ENCODE results near the gene PKIB.
"Not testable (repeated sequence)": the region's sequence is repeated elsewhere in the genome, so short reads cannot be mapped to it uniquely, and the experiment has no call there.

The PKIB gene

DNA sequence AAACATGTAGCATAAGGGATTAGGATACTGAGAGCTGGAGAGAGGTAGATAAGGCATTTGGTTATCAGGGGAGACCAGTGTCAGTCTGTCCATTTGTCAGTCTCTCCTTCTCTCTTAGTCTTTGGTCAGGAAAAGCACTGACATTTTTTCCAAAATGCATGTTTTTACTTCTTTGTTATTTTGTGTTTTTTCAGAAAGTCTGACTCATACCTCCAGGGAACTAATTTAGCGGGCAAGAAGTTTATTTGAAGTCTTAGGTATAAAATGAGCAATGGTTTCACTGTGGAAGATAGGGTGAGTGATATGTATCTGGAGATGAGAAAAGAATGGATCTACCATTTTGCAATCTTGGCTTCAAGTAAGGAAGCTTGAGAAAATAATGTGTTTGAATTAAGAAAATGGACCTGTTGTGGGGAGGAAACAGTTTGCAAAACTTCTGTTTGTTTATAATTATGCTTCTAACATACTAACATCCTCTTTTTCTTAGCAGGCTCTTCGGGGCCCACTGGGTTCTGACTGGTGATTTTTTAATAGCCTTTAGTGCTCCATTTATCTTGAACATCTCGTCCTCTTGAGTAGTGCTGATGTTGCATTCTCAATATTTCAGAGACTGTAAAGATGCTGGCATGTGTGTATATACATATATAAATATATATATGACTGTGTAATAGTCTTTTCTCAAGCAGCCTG is 102.4 kb downstream of the PKIB start:
- no peak for DNase-seq

DNA sequence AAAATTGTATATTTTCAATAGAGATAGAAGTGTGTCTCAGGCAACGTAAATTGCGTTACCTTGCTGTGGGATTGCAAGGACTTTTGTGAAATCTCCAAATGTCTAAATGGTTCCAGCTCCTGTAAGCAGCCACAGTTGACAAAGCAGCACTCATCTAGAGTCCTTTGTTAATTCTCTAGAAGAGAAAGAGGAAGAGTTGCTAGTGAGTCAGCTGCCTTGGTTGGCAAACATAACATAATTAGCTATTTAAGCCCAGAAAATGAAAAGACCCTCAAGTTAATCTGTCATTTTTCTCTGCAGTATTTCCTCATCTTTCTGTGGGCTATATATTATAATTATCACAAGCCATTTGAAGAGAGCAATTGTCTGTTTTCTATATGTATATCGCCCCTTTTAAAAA is 102.9 kb downstream of the PKIB start:
- peak; percentile 66 for DNase-seq

DNA sequence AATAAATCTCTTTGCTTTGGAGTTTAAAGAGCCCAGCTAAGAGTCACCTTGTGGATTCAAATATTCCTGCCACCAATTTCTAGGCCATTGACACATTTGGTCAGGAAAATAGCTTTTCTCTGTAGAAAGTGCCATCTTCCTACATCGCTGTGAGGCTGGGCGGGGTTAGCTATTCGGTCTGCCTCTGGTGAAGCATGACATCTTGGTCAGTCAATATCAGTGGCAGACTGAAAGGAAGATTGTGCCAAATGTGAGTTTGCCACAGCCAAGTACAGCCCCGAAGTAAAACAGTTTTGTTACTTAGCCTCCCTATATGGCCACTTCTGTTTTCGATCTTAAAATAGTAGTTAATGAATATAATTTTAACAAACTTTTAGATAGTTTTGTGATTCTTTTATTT is 103.9 kb downstream of the PKIB start:
- no peak for DNase-seq

DNA sequence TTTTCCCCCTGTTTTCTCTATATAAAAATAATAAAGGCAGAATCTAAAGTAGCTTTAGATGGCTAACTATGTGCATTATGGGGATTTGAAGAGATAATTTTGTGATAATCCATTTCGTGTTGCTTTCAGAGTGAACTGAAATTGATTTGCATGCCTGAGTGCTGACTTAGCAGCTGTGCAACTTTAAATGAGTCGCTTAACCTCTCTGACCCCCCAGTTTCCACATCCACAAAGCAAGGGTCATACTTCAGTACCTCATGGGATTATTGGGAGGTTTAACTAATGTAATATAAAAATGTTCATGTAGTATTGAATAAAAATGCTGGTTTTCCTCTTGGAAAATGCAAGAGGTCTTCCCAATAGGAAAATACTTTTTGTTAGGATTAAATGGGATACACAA is 105.5 kb downstream of the PKIB start:
- no peak for DNase-seq

DNA sequence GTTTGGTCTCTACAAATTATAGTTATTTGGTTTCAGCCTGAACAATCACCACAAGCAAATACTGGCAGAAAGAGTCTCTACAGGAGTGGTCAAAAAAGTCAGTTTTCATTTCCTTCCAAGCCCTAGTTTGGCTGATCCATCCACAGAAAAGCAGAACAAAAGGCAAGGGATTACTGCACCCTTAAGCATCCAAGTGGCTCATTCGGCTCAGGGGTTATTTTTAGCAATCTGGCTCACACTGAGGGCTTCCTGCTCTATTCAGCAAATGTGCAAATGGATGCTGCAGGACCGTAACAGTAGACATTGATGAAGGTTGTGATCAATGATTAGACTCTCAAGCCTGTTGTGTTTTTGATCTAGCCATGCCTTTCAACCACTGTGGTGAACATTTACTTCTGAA is 107.1 kb downstream of the PKIB start:
- DNase-seq, result peak; percentile 44

DNA sequence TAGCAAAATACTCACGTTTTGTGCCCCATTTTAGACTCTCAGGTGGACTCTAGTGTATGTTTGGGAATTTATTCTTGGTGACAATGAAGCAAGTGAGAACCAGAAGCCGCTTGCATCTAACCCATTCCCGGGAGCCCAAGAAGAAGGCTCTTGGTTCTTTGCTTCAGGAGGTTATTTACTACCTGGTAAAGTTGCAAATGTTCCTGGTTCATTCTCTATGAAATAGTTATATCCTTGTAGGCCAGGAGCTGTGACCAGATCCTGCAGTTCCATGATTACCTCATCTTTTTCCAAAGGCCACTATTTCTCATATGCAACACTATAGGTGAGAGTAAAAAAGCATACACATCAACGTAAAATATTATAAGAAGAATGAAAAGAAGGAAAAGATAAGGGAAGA is 108.4 kb downstream of the PKIB start:
- no peak for DNase-seq

DNA sequence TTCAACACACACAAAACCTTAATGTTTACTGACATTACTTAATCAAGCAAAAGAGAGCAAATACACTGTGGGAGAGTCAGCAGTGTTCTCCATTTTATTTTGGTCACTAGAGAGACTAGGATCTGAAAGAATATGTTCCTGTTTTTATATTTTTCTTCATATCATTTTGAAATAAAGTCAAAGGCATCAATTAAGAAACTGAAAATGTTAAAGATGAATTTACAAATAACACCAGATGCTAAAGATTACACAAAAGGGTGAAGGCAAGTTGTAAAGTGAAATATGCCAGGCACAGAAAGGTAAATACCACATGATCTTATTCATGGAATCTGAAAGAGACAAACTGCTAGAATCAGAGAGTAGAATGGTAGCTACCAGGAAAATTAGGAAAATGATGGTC is 109.0 kb downstream of the PKIB start:
- DNase-seq, result no peak

DNA sequence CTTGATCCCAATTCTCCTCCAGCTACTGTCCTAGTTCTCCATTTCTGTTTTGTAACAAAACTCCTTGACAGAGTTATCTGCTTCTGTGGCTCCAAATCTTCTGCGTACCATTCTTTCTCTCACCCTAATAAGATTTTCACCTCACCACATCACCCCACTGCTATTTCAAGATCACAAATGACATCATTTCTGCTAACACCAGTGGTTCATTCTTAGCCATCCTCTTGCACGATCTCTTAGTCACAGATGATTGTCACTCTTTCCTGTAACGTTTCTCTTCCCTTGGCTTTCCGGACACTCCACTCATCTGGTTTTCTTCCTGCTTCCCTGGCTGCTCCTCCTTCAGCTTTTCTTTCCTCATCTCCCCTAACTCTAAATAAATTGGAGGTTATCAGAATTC is 112.5 kb downstream of the PKIB start:
- no peak for DNase-seq

DNA sequence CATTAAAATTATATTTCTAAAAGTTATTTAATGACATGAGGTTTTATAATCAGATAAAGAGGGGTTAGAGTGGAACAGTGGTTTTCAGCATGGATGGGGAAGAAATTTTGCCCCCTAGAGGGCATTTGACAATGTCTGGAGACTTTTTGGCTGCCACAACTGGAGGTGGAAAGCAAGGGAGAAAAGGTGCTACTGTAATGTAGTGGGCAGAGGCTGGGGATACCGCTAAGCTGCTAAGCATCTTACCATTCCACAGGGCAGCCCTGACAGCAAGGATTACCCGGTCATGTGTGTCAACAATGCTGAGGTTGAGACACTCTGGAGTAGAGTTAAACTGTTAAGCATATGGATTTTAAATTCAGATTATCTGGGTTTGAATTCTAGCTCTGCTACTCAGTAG is 116.4 kb downstream of the PKIB start:
- DNase-seq, result peak; percentile 25

DNA sequence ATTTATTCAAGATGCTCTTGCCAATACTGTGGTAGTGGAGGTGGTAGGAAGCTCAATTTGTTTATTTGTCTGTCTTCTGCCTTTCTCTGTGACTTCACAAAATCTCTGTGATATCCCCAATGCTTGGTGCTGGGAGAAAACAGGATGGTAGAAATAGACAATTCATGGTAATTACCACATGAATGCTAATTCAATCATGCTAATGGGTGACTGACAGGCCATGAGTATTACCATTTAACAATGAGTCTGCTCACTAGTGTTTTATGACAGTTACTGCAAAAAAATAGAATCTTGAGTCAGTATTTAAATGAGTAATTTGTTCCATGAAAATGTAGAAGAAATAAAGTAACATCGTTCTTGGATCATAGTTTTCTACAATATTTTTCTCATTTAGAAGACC is 117.0 kb downstream of the PKIB start:
- no peak for DNase-seq

DNA sequence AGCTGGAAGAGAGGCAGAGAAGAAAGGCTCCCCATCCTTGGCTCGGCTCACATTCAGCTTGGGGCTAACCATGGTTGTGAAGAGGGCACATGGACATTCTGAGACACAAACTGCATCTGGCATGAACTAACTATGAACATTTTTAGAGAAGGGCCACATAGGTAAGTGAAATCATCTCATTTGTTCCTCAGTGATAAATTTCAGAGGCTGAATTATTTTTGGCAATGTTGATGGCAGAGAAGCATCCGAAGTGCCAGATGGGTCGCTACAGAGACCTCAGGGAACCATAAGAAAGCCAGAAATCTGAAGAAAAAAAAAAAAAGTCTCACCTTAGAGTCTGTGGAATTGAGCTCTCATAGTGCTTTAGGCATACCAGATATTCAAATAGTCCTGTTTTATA is 120.1 kb downstream of the PKIB start:
- no peak for DNase-seq

DNA sequence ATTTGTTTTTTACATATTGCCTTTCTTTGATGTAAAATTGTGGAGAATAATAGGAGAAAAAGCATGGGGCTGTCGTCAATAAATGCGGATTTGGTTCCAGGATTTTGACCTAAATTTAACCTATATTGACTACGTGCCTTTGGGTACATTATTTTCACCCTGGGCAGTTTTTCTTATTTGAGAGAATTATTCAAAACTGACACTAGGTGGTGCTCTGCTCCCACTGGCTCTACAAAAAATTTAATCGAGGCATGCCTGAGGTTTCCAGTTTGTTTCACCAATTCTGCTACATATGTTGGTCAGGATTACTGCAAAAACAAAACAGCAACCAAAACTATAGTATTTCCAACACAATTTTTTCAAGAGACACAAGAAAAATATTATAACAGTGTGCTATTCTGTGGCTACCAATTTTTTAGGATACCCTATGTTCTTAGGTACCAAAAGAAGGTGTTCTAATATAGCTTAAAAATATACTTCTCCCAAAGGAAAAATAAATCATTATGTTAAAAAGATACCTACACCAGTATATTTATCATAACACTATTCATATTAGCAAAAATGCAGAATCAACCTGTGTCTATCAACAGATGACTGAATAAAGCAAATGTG is 120.7 kb downstream of the PKIB start:
- peak; percentile 45 for DNase-seq

DNA sequence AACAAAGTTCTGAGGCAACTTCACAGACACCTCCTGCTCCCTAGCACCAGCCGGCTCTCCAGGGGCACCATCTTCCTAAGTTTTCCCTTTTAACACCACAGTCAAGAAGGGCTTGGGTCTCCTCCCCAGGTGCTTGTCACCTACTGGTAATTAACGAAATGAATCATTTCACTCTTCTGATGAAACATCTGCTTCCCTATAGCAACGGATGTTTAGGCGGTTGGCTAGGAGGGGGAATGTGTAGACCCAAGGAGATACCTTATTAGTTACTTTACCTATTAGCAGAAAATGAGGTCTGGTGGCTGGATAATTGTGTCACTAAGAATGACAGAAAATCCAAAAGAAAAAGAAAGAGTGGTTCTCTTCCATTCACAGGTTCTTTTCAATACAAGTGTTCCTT is 123.1 kb downstream of the PKIB start:
- peak; percentile 33 for DNase-seq

DNA sequence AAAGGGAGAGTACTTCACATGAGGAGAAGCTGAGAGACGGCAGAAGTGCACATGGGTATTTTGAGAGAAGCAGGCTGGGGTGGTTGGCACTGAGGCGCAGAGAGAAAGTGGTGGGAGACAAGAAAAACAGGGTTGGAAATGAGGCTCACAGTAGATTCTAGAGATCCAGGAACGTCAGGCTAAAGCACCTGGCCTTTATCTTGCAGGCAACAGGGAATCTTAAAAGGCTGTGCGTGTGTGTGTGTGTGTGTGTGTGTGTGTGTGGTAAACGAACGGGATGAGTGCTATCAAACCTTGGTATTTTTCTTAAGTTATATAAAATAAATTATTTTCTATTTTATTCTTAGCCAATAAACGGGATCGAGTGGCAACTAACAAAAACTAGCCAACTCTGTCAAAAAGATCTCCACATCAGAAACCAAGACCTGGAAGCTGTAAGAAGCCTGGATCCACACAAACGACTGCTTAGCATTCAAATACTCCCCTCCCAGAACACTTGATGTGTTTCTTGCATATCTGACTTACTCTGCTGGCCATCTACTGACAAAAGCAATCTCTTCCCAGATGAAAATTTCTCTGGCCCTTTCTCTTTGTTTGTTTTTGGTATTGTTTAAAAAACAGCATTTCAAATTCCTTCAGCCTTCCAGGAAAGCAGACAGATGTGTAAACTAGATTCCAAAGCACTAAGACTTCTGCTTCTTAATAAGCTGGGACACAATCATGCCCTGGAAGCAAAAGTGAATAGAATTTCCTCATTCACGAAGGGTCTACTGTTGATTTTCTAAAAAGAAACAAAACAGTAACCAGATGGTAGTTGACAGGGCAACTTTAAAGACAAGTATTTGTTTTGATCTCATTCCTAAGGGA is 124.6 kb downstream of the PKIB start:
- no peak for DNase-seq

DNA sequence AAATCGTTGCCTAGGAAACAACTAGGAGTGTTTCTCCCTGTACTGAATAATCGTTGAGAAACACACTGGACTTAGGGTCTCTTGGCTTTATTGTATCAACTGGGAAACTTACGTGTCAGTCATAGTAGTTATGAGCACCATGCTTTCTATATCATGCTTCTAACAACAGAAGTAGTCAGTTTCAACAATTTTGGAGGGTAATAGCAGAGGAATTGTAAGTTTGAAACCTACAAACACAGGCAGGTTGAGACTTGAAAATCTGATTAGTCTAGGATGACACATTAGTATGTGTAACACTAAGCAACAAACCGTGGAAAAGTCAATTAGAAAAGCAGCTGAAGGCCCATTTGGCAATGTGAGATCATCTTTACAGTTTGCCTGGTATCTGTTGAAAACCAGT is 125.4 kb downstream of the PKIB start:
- peak; percentile 64 for DNase-seq

DNA sequence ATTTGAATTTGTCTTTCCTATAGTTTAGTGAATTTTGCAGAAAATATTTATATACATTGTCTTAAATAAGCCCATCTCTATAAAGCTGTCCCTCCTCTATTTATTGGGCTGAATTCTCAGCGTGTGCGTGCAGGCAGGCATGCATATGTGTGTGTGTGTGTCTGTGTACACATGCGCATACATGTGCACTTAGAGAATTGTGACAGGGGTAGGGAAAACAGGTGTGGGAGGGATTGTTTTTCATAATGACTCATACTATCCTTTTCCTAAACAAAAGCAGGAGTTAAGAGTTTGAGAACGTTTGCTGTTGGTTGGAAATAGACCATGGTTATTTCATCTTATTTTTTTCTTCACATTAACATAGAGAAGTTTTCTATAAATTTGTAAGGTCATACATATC is 126.0 kb downstream of the PKIB start:
- peak; percentile 26 for DNase-seq

DNA sequence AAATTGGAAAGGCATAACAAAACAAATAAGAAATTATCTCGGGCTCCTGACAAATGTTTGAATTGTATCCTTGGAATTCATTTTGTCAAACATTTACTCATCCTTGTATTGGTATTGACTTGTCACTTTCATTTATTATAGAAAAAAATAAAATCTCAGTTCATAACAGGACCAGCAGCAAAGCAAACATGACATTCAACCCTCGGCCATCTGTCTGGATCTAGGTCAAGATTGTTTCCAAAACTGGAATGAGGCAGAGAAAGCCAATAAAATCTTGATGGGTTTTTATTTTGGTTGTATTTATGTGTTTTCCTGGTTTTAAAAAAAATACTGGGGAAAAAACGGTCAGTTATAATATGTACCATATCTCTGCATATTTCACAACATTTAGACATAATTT is 126.4 kb downstream of the PKIB start:
- DNase-seq, result no peak

DNA sequence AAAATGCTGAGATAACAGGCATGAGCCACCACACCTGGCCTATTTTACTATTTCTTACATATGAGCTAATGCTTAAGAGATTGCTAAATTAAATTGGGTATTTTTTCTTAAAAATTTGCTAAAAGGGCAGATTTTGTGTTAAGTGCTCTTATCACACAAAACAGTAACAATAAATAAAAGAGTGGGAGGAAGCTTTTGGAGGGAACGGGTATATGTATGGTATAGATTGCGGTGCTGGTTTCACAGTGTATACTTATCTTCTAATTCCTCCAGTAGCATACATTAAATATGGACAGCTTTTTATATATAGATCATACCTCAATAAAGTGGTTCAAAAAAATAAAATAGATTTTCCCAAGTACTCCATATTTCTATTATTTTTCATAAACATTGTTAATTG is 129.9 kb downstream of the PKIB start:
- no peak for DNase-seq

DNA sequence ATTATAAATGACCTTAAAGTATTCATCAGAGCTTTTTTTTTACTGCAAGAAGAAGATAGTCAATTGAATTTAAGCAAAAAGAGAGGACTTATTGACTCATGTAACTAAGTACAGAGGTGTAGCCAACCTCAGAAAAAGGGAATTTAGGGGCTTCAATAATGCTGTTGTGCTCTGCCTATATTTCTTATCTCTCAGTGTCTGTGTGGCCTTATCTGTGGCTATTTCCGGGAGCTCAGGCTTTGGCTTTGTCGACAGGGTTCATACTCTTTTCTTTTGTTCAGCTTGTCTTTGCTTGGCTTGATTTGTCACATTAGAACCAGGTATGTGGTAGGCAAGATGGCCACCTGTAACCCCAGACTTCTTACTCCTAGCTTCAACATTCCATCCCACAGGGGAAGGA is 130.7 kb downstream of the PKIB start:
- no peak for DNase-seq

DNA sequence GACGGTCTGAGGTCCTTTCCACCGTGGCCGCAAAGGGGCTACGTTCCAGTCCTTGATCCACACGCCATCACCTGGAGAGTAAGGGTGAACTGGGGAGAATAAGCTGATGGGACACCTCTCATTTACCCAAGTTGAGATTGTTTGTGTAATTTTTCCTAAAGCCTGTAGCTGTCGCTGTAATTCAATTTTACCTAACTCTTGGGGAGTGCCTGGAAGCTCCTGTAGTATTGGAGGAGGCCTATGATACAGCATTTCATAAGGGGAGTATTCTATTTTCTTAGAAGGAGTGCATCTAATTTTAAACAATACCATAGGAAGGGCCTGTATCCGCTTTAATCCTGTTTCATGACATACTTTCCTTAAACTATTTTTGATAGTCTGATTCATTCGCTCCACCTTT is 134.0 kb downstream of the PKIB start:
- DNase-seq, result not testable (repeated sequence)

DNA sequence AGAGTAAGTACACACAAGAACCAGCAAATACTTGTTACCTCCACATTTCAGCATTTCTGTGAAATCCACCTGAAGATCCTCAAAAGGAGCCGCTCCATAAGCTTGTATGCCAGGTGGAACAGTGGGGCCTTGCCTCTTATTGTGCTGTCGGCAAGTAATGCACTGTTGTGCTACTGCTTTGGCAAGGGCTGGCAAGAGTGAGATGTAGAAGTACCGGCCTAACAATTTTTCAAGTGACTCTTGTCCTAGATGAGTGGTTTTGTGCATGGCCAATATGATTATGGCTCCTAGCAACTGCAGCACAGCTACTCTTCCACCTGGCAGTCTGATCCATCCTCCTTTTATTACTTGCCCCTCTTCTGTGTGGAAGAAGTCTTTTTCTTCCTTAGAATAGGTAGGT is 134.7 kb downstream of the PKIB start:
- DNase-seq, result peak; percentile 52

DNA sequence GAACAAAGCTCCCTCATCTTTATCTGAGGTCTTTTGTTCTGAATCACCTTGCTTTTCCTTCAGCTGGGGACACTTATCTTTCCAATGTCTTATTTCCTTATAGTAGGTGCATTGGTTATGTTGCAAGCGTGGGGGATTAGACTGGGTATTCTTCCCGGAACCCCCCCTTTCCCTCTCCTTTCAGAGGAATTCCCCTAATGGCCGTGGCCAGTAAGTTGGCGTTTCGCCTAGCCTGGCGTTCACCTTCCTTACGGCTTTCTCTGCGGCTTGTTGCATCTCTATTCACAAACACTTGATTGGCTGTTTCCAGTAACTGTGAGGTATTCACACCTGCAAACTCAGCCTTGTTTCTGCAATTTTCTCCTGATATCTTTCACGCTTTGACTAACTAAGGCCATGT is 136.5 kb downstream of the PKIB start:
- DNase-seq, result no peak

DNA sequence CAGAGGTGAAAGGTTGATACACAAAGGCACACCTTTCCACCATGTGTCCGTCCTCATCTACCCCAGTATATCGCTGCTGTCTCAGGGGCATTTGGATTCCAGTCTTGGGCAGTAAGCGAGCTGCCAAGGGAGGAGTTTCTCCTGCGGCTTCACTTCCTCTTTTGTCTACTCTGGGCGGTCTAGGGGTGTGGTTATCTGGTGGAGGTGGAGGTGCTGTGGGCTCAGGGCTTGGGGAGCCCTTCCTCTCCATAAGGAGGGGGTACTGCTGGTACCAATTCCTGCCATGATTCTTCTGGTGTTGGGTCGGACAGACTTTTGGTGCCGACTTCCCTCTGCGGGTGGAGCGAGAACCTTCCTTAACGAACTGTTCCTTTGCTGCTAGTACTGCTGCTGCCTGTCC is 137.4 kb downstream of the PKIB start:
- DNase-seq, result no peak

DNA sequence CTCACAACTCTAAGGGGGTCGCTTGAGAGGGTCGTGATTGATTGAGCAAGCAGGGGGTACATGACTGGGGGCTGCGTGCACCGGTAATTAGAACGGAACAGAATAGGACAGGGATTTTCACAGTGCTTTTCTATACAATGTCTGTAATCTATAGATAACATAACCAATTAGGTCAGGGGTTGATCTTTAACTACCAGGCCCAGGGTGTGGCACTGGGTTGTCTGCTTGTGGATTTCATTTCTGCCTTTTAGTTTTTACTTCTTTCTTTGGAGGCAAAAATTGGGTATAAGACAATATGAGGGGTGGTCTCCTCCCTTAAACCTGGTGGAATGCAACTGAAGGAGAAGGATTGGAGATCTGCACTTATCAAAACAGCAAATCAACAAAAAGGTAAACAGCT is 138.7 kb downstream of the PKIB start:
- DNase-seq, result not testable (repeated sequence)
